GM18511 (cell line): ENCODE measurements around the gene AIRE.

Experiments
- ATAC-seq: cut with Tn5 transposase; IDR thresholded peaks from one replicate; pipeline ENCODE4 v1.9.1; 2021; ENCODE audit warnings: mild to moderate bottlenecking, moderate library complexity; ENCODE audit not compliant: unreplicated experiment

The AIRE gene

GRCh38 chr21:44322621-44323325 is 37.1 kb downstream of the AIRE start:
- no peak for ATAC-seq

GRCh38 chr21:44323591-44323990 is 37.9 kb downstream of the AIRE start:
- no peak for ATAC-seq

- no peak for ATAC-seq
Measured at GRCh38 chr21:44324106-44324853, 38.6 kb downstream of the AIRE start.

- no peak for ATAC-seq
Measured at GRCh38 chr21:44324854-44325107, 39.1 kb downstream of the AIRE start.

- no peak for ATAC-seq
Measured at GRCh38 chr21:44325386-44326271, 40.0 kb downstream of the AIRE start.

- ATAC-seq: no peak
Measured at GRCh38 chr21:44326272-44326647, 40.6 kb downstream of the AIRE start.

GRCh38 chr21:44326716-44327602 is 41.3 kb downstream of the AIRE start:
- ATAC-seq: no peak

- no peak for ATAC-seq
Measured at GRCh38 chr21:44327603-44327974, 41.9 kb downstream of the AIRE start.

- ATAC-seq: no peak
Measured at GRCh38 chr21:44328242-44328895, 42.7 kb downstream of the AIRE start.

GRCh38 chr21:44329086-44329889 is 43.6 kb downstream of the AIRE start:
- ATAC-seq: no peak

GRCh38 chr21:44329971-44330681 is 44.5 kb downstream of the AIRE start:
- no peak for ATAC-seq

- ATAC-seq: no peak
Measured at GRCh38 chr21:44330698-44331097, 45.0 kb downstream of the AIRE start.

GRCh38 chr21:44331209-44331608 is 45.5 kb downstream of the AIRE start:
- ATAC-seq: no peak

GRCh38 chr21:44331650-44332307 is 46.1 kb downstream of the AIRE start:
- ATAC-seq: no peak

- no peak for ATAC-seq
Measured at GRCh38 chr21:44332383-44332782, 46.7 kb downstream of the AIRE start.

GRCh38 chr21:44332965-44333364 is 47.3 kb downstream of the AIRE start:
- ATAC-seq: no peak

GRCh38 chr21:44333509-44334328 is 48.0 kb downstream of the AIRE start:
- ATAC-seq: no peak
